Urinary bladder (tissue), 4 donors: Measurements from ENCODE around the gene CAPZB. TPM values are rescaled to one million over a fixed set of nuclear protein-coding genes. Genes with fewer than 3 reads are reported as not detected.

Source experiments
- DNase-seq: peaks from one replicate; pipeline ENCODE4 v3.0.0-alpha.2; 2015; ENCODE audit errors: extremely low spot score
- H3K27ac ChIP-seq: one replicate; pipeline ENCODE4 v1.5.1; 2013; ENCODE audit warnings: low read depth, mild to moderate bottlenecking, moderate library complexity
- H3K36me3 ChIP-seq: one replicate; pipeline ENCODE4 v1.6.1; 2013; ENCODE audit warnings: mild to moderate bottlenecking, moderate library complexity; ENCODE audit not compliant: insufficient read depth
- H3K4me1 ChIP-seq: one replicate; pipeline ENCODE4 v1.6.1; 2013; ENCODE audit warnings: mild to moderate bottlenecking, moderate library complexity; ENCODE audit not compliant: insufficient read depth
- H3K4me3 ChIP-seq: one replicate; pipeline ENCODE4 v1.5.1; 2013; ENCODE audit warnings: low read depth, low read length
- WGBS: extraction: QIAGEN DNeasy Blood & Tissue Kit; methylation state at CpG from one replicate; pipeline ENCODE4 v1.1.7; 2013; 5-methylcytosine and 5-hydroxymethylcytosine counted together
- polyA plus RNA-seq: library from polyadenylated mRNA; stranded (reverse); fragments of 200-250 nt; gene quantifications from one replicate; pipeline ENCODE4 v1.2.3, GENCODE V29; 2013
- total RNA-seq: library from RNA; depleted of rRNA; stranded (reverse); fragments of >200 nt; gene quantifications from one replicate; pipeline ENCODE4 v1.2.3, GENCODE V29; 2014
- donor health status: healthy with polysubstance abuse.
- donor health status: healthy.

Gene CAPZB
- total and polyA plus RNA-seq, 2 donors: 77.1 to 372 TPM

DNA sequence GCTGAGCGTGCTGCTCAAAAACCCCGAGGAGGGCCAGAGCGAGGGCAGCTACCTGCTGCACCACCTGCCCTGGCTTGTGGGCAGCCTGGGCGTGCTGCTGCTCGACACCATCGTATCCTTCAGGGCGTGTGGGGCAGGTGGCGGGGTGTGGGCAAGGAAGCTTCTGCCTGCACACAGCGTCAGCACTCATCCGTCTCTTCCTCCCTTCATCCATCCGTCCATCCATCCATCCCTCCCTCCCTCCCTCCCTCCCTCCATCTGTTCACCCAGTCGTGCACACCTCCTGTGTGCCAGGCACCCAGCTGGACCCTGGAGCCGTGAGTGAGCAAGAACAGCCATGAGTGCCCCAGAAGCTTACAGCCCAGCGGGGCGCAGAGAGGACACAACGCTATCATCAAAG is 158.0 kb downstream of the CAPZB start:
- Histone ChIP-seq H3K4me3 (no peak overlapping the region), H3K36me3 (peaks cover 4% of the 10 kb centered on the region), H3K27ac (no peak overlapping the region), H3K4me1 (no peaks in the 10 kb centered on the region)
- no peak for DNase-seq
- 89% methylated on average over 16 of the region's 16 CpGs for WGBS

DNA sequence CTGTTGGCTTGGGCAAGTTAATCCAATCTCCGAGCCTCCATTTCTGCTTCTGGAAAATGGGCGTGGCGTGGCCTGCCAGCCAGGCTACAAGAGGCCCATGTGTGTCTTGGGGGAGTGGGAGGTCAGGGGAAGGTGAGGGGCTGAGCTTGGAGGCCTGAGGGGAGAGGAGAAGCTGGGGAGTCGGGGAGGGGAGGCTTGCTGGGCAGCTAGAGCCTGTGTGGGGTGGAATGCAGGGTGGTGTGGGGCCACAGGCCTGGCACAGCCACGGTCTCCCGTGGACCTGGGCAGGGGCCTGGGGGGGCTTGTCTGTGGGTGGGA is 158.6 kb downstream of the CAPZB start:
- DNase-seq: no peak
- WGBS: 81% methylated on average over 6 of the region's 6 CpGs
- Histone ChIP-seq H3K27ac (no peak overlapping the region), H3K4me3 (no peak overlapping the region), H3K36me3 (peaks cover 4% of the 10 kb centered on the region), H3K4me1 (no peaks in the 10 kb centered on the region)

DNA sequence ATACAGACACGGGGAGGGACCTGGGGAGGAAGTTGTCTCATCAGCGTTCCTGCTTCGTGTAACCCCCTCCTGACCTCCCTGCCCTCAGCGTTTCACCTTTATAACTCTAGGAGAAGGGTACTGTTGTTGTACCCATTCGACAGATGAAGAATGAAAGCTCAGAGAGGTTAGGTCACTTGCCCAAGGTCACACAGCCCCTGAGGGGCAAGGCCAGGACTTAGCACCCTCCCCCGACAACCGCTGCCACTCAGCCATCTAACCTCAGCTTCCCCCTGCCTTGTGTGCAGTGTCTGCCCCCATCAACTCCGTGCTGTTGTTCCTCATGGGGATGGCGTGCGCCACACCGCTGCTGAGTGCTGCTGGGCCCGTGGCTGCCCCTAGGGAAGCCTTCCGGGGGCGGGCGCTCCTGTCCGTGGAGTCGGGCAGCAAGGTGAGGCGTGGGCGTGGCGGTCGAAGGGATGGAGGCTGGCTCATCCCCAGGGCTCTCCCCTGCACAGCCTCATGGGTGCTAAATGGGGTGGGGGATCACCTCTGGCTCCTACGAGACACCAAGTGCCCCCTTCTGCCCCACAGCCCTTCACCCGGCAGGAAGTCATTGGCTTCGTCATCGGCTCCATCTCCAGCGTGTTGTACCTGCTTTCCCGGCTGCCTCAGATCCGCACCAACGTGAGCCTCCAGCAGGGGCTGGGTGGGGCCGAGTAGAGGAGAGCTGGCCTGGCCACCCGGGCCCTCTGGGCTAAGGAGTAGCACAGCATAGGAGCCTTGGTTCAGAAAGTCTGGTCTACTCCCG is 159.2 kb downstream of the CAPZB start:
- no peak for DNase-seq
- Histone ChIP-seq H3K4me3 (no peak overlapping the region), H3K27ac (no peak overlapping the region), H3K36me3 (peaks cover 4% of the 10 kb centered on the region), H3K4me1 (no peaks in the 10 kb centered on the region)
- 89% methylated on average over 32 of the region's 32 CpGs for WGBS

DNA sequence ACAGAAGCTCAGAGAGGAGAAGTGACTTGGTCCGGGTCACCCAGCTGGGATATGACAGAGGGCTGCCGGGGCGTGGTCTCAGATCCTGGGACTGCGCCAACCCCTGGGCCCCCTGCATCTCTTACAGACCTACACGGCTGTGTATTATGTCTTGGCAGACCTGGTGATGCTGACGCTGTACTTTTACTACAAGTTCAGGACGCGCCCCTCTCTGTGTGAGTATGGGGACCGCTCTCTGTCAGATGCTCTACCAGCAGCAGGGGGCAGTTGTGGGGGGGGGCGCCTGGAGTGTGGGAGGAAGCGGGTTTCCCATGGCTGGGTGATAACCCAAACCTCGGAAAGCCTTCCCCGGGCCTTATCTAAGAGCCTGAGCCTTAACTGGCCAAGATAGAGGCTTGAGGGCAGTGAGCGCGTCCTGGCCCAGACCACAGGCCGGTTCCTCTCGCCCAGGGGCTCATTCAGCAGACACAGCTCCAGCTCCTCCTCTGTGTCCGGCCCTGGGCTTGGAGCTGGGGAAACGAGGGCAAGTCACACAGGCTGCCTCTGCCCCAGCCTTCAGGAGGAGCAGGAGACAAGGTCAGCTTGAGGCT is 159.9 kb downstream of the CAPZB start:
- WGBS: 77% methylated on average over 19 of the region's 19 CpGs
- Histone ChIP-seq H3K36me3 (peaks cover 4% of the 10 kb centered on the region), H3K4me3 (no peak overlapping the region), H3K27ac (no peak overlapping the region), H3K4me1 (no peaks in the 10 kb centered on the region)
- no peak for DNase-seq

DNA sequence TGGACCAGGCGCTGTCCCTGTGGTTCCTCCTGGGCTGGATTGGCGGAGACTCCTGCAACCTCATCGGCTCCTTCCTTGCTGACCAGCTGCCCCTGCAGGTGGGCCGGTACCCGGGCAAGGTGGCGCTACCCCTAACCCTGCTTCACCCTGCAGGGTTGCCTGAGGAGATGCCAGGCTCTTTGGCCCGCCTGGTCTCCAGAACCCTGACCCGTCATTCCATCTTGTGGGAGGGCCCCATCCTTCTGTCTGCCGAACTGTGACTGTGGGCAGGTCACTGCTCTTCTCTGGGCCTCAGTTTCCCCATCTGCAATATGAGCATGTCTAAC is 160.7 kb downstream of the CAPZB start:
- peaks cover 4% of the 10 kb centered on the region for H3K36me3 ChIP-seq

DNA sequence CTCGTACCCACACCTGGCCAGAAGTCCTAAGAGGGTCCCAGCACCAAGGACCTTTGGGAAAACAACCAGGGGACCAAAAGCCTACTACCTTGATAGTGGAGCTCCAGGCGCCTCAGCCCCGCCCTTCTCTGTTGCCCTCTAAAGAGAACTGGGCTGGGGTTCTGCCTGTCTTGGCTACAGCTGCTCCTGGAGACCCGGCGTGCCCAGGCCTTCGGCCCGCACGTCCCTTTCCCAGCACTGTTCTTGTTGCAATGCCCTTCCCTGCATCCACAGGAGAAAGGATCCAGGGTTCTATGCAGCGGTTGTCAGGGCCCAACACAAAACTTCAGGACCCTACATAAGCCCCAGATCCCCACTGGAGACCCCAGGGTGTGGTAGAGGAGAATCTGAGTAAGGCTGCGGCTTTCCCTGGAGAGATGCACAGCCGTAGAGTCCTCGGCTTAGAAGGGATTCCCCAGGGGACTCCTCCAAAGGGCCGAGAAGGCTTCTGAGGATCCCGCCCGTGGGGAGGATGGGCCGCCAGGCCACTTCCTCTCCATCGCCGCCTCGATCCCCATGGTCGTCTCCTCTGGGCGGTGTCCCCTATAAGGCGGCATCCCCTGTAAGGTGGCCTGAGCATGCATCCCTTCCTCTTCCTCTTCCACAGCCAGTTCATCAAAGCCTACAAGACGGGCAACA is 161.2 kb downstream of the CAPZB start:
- Histone ChIP-seq H3K27ac (no peak overlapping the region), H3K4me3 (no peak overlapping the region), H3K36me3 (peaks cover 4% of the 10 kb centered on the region), H3K4me1 (no peaks in the 10 kb centered on the region)
- WGBS: 88% methylated on average over 23 of the region's 23 CpGs
- no peak for DNase-seq

More for the DNA sequence above, 160.7 kb downstream of the CAPZB start:
- DNase-seq: no peak
- no peak overlapping the region for H3K4me3 ChIP-seq
- no peaks in the 10 kb centered on the region for H3K4me1 ChIP-seq
- WGBS: 96% methylated on average over 9 of the region's 9 CpGs
- no peak overlapping the region for H3K27ac ChIP-seq

DNA sequence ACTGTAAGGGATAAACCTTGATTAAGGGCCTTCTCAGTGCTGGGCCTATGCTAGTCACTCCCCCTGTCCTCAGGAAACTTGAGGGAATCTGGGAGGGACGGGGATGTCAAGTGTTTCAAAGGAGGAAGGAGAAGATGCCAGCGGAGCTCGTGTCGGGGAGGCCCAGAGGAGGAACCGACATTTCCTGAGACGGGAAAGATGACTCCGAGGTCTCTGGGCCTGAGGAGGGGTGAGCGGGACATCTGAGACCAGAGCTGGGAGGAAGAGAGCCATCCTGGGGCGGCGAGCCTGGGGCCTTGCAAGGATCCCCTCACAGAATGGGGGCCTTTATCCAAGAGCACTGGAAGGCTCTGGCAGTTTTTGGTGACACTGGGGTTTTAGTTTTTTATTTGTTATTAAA is 162.9 kb downstream of the CAPZB start:
- H3K27ac ChIP-seq: no peak overlapping the region
- H3K36me3 ChIP-seq: peaks cover 3% of the 10 kb centered on the region
- no peak overlapping the region for H3K4me3 ChIP-seq
- no peak for DNase-seq
- no peaks in the 10 kb centered on the region for H3K4me1 ChIP-seq
- WGBS: 72% methylated on average over 10 of the region's 10 CpGs

- H3K36me3 ChIP-seq: peaks cover 3% of the 10 kb centered on the region
- WGBS: 91% methylated on average over 3 of the region's 3 CpGs
- DNase-seq: no peak
- H3K27ac ChIP-seq: no peak overlapping the region
- no peak overlapping the region for H3K4me3 ChIP-seq
- H3K4me1 ChIP-seq: no peaks in the 10 kb centered on the region
Measured at GRCh38 chr1:19321071-19321470, 164.3 kb downstream of the CAPZB start.

DNA sequence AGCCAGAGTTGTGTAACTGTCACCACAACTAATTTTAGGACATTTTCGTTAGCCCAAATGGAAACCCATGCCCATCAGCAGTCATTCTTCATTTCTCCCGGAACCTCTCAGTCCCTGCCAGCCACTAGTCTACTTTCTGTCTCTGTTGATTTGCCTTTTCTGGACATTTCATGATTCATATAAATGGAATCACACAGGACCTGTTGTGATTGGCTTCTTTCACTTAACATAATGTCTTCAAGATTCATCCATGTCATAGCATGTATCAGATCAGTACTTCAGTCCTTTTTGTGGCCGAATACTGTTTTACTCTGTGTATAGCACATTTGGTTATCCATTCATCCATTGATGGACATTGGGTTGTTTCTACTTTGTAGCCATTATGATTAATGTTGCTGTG is 166.1 kb downstream of the CAPZB start:
- no peak for DNase-seq
- Histone ChIP-seq H3K27ac (no peak overlapping the region), H3K4me3 (no peak overlapping the region), H3K36me3 (peaks cover 3% of the 10 kb centered on the region), H3K4me1 (no peaks in the 10 kb centered on the region)
- 94% methylated on average over 3 of the region's 3 CpGs for WGBS

- no peak for DNase-seq
- Histone ChIP-seq H3K4me1 (no peaks in the 10 kb centered on the region), H3K36me3 (peaks cover 3% of the 10 kb centered on the region), H3K4me3 (no peak overlapping the region), H3K27ac (no peak overlapping the region)
- WGBS: 72% methylated on average over 13 of the region's 13 CpGs
Measured at GRCh38 chr1:19317126-19317910, 168.0 kb downstream of the CAPZB start.

GRCh38 chr1:19315378-19316198 is 169.8 kb downstream of the CAPZB start:
- Histone ChIP-seq H3K27ac (no peak overlapping the region), H3K4me3 (no peak overlapping the region), H3K4me1 (no peaks in the 10 kb centered on the region), H3K36me3 (peaks cover 3% of the 10 kb centered on the region)
- DNase-seq: no peak
- 79% methylated on average over 17 of the region's 17 CpGs for WGBS

DNA sequence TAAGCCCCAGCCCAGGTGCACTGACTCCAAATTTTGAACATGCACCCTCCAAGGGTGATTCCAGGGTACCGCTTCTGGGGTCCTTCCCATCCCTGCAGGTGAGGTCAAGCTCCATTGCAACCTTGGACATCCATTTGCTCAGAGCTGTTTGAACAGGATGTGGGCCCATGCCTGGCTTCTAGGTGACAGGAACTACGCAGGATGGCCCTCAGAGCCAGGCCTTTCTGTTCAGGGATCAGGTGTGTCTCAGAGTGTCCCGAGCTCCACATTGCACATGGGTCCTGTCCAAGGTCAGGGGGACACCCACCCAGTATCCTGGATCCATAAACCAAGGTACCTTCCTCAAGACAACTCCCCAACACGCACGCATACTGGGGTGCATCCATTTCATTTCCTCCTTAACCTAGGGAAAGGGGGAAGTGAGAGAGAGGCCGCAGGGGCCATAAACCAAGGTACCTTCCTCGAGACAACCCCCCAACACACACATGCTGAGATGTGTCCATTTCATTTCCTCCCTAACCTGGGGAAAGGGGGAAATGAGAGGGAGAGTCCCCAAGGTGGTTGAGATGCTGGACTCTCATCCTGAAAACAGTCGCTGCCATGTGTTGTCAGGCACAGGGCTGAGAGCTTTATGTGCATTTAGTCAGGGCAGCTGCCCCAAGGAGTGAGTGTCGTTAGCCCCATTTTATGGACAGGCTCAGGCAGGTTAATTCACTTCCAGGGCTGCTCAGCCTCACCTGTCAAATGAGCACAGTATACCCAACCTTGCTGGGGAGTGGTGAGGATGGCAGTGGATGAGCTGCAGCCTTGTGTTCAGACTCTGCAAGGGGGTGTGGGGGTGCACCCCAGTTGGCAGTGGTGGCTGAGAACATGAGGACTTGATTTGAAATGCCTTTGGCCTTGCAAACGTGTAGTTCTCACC is 171.1 kb downstream of the CAPZB start:
- Histone ChIP-seq H3K36me3 (peaks cover 3% of the 10 kb centered on the region), H3K4me1 (no peaks in the 10 kb centered on the region), H3K27ac (no peak overlapping the region), H3K4me3 (no peak overlapping the region)
- DNase-seq: no peak
- WGBS: 87% methylated on average over 10 of the region's 10 CpGs
